ENCODE results near the gene RNF208.

The RNF208 gene

DNA sequence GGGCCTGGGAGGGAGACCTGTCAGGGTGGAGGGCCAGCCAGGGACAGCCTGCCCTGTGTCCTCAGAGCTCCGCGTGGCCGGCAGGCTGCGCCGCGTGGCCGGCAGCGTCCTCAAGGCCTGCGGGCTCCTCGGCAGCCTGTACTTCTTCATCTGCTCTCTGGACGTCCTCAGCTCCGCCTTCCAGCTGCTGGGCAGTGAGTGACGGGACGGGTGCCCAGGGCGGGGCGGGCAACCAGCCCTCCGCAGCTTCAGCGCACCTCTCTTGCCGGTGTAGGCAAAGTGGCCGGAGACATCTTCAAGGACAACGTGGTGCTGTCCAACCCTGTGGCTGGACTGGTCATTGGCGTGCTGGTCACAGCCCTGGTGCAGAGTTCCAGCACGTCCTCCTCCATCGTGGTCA lies 10.5 kb upstream of the RNF208 start:
- Histone ChIP-seq H3K4me3 (ENCODE audit: low read length) (no peak overlapping the region), H3K4me2 (ENCODE audit: low read length) (no peak overlapping the region), H3F3A (ENCODE audit: control insufficient read depth, insufficient read depth) (no peaks in the 10 kb centered on the region), H4K20me1 (ENCODE audit: control insufficient read depth, insufficient read depth, low read depth, low read length) (no peaks in the 10 kb centered on the region), H3K27me3 (ENCODE audit: control insufficient read depth, low read length) (peaks cover 13% of the 10 kb centered on the region), H3K79me2 (ENCODE audit: control insufficient read depth, low read length) (peaks cover 7% of the 10 kb centered on the region), H3K9me2 (replicated peaks; ENCODE audit: control insufficient read depth, low read length) (no peaks in the 10 kb centered on the region), H3K4me1 (ENCODE audit: control insufficient read depth, low read length) (peaks cover 37% of the 10 kb centered on the region), H3K36me3 (ENCODE audit: control insufficient read depth, low read length) (no peaks in the 10 kb centered on the region), H3K27ac (ENCODE audit: low read depth, low read length) (no peak overlapping the region), H3K9me3 (ENCODE audit: control insufficient read depth, insufficient read depth, low read length) (no peaks in the 10 kb centered on the region)
- no peak for TF ChIP-seq EZH2phosphoT487 (IDR thresholded peaks at IDR 0.05; ENCODE audit: borderline replicate concordance, low read length)
- TF ChIP-seq, protein P1, sequence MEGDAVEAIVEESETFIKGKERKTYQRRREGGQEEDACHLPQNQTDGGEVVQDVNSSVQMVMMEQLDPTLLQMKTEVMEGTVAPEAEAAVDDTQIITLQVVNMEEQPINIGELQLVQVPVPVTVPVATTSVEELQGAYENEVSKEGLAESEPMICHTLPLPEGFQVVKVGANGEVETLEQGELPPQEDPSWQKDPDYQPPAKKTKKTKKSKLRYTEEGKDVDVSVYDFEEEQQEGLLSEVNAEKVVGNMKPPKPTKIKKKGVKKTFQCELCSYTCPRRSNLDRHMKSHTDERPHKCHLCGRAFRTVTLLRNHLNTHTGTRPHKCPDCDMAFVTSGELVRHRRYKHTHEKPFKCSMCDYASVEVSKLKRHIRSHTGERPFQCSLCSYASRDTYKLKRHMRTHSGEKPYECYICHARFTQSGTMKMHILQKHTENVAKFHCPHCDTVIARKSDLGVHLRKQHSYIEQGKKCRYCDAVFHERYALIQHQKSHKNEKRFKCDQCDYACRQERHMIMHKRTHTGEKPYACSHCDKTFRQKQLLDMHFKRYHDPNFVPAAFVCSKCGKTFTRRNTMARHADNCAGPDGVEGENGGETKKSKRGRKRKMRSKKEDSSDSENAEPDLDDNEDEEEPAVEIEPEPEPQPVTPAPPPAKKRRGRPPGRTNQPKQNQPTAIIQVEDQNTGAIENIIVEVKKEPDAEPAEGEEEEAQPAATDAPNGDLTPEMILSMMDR (IDR thresholded peaks at IDR 0.05; ENCODE audit: low read depth, low read length, poor library complexity, severe bottlenecking), result no peak

DNA sequence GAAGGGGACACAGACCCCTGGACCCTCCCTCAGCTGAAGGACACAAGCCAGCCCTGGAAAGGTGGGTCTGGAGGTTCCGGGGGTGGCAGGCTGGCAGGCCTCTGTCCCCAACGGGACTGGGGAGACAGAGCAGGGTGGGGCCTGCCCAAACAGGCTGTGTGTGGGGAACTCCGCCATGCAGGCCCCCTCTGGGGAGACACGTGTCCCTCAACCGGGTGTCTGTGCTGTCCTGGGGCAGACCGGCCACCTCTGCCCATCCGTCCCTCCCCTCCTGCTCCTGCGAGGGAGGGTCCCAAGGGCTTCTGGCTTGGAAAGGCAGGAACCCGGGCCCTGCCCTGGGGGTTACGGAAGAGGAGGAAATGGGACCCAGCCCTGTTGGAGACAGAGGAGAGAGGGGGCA lies 10.1 kb upstream of the RNF208 start:
- TF ChIP-seq, protein P1 (IDR thresholded peaks at IDR 0.05; ENCODE audit: low read depth, low read length, poor library complexity, severe bottlenecking), result no peak
- no peak for TF ChIP-seq EZH2phosphoT487 (IDR thresholded peaks at IDR 0.05; ENCODE audit: borderline replicate concordance, low read length)
- Histone ChIP-seq H3K27me3 (ENCODE audit: control insufficient read depth, low read length) (peaks cover 13% of the 10 kb centered on the region), H3K4me2 (ENCODE audit: low read length) (no peak overlapping the region), H3K79me2 (ENCODE audit: control insufficient read depth, low read length) (peaks cover 3% of the 10 kb centered on the region), H3K4me3 (ENCODE audit: low read length) (no peak overlapping the region), H4K20me1 (ENCODE audit: control insufficient read depth, insufficient read depth, low read depth, low read length) (no peaks in the 10 kb centered on the region), H3K9me3 (ENCODE audit: control insufficient read depth, insufficient read depth, low read length) (no peaks in the 10 kb centered on the region), H3K36me3 (ENCODE audit: control insufficient read depth, low read length) (no peaks in the 10 kb centered on the region), H3K9me2 (replicated peaks; ENCODE audit: control insufficient read depth, low read length) (no peaks in the 10 kb centered on the region), H3K4me1 (ENCODE audit: control insufficient read depth, low read length) (peaks cover 37% of the 10 kb centered on the region), H3K27ac (ENCODE audit: low read depth, low read length) (no peak overlapping the region), H3F3A (ENCODE audit: control insufficient read depth, insufficient read depth) (no peaks in the 10 kb centered on the region)

DNA sequence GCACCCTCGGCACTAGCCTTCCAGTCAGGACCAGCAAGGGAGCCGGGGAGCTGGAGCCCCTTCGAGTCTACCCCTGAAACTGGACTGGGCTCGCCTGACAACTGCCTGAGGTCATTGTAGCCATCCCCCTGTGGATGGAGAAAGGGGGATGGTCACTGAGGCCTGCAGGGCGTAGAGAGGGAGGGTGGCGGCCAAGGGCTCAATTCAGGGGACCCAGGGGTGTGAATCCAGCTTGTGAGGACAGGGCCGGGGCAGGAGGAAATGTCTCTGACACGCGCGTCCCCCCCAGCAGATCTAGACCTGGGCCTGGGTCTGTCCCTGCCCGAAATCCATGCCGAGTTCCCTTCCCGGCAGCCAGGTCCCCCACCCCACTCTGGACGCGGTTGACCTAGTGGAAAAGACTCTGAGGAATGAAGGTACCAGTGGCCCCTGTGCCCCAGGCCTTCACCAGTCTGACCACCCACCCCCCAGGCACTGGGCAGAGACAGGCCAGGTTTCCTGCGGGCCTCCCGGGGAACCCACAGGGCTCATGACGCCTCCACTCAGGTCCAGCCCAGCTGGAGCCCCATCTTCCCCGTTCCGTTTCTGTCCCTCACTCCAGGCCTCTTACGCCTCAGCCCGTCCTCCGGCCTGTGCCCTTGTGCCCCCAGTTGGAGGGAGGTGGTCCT lies 9.5 kb upstream of the RNF208 start:
- Histone ChIP-seq H3K4me3 (ENCODE audit: low read length) (no peak overlapping the region), H3K4me1 (ENCODE audit: control insufficient read depth, low read length) (peaks cover 33% of the 10 kb centered on the region), H3K27ac (ENCODE audit: low read depth, low read length) (no peak overlapping the region), H3K9me2 (replicated peaks; ENCODE audit: control insufficient read depth, low read length) (no peaks in the 10 kb centered on the region), H4K20me1 (ENCODE audit: control insufficient read depth, insufficient read depth, low read depth, low read length) (no peaks in the 10 kb centered on the region), H3K79me2 (ENCODE audit: control insufficient read depth, low read length) (no peaks in the 10 kb centered on the region), H3K27me3 (ENCODE audit: control insufficient read depth, low read length) (peaks cover 13% of the 10 kb centered on the region), H3K4me2 (ENCODE audit: low read length) (no peak overlapping the region), H3F3A (ENCODE audit: control insufficient read depth, insufficient read depth) (no peaks in the 10 kb centered on the region), H3K36me3 (ENCODE audit: control insufficient read depth, low read length) (no peaks in the 10 kb centered on the region), H3K9me3 (ENCODE audit: control insufficient read depth, insufficient read depth, low read length) (no peaks in the 10 kb centered on the region)
- TF ChIP-seq, protein P1 (IDR thresholded peaks at IDR 0.05; ENCODE audit: low read depth, low read length, poor library complexity, severe bottlenecking), result no peak
- no peak for TF ChIP-seq EZH2phosphoT487 (IDR thresholded peaks at IDR 0.05; ENCODE audit: borderline replicate concordance, low read length)

Measured in DOHH2 (cell line).